Measurements from ENCODE around the gene CABYR. TPM values are rescaled to one million over a fixed set of nuclear protein-coding genes. Genes with fewer than 3 reads are reported as not detected.

The CABYR gene
- total RNA-seq, 4 donors from 2014 or later, result 1.3 to 3.3 (median 2.5) TPM

DNA sequence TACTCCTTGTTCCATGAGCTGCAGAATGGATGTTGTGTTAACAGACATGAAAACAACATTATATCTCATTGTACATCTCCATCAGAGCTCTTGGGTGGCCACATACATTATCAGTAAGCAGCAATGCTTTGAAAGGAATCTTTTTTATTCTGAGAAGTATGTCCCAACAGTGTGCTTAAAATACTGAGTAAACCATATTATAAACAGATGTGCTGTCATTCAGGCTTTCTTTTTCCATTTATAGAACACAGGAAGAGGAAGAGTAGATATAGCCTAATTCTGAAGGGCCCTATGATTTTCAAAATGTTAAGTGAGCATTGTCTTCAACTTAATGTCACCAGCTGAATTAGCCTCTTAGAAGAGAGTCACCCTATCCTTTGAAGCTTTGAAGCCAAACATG lies 44.3 kb upstream of the CABYR start:
- peaks cover 0 to under 1% (median under 1%) of the 10 kb centered on the region in 4 donors for H3K4me1 ChIP-seq
- no peak overlapping the region for H3K27ac ChIP-seq (replicated peaks in 1 of 4)
- peaks cover 0 to 21% (median 3%) of the 10 kb centered on the region in 4 donors for H3K36me3 ChIP-seq
- intact Hi-C loops (cut with DNase I), result no loop called here
- TF ChIP-seq POLR2A (IDR thresholded peaks at IDR 0.05; ENCODE audit: low read depth) (no peak), POLR2AphosphoS5 (IDR thresholded peaks at IDR 0.05) (no peak), EP300 (IDR thresholded peaks at IDR 0.05) (no peak)
- TF ChIP-seq, protein P1, sequence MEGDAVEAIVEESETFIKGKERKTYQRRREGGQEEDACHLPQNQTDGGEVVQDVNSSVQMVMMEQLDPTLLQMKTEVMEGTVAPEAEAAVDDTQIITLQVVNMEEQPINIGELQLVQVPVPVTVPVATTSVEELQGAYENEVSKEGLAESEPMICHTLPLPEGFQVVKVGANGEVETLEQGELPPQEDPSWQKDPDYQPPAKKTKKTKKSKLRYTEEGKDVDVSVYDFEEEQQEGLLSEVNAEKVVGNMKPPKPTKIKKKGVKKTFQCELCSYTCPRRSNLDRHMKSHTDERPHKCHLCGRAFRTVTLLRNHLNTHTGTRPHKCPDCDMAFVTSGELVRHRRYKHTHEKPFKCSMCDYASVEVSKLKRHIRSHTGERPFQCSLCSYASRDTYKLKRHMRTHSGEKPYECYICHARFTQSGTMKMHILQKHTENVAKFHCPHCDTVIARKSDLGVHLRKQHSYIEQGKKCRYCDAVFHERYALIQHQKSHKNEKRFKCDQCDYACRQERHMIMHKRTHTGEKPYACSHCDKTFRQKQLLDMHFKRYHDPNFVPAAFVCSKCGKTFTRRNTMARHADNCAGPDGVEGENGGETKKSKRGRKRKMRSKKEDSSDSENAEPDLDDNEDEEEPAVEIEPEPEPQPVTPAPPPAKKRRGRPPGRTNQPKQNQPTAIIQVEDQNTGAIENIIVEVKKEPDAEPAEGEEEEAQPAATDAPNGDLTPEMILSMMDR (IDR thresholded peaks at IDR 0.05), result no peak
- no peaks in the 10 kb centered on the region for H3K27me3 ChIP-seq
- peaks cover 0 to 9% (median 3%) of the 10 kb centered on the region in 4 donors for H3K9me3 ChIP-seq
- H3K4me3 ChIP-seq, result no peak overlapping the region
- DNase-seq (ENCODE audit: extremely low spot score), result peak; percentile 5

DNA sequence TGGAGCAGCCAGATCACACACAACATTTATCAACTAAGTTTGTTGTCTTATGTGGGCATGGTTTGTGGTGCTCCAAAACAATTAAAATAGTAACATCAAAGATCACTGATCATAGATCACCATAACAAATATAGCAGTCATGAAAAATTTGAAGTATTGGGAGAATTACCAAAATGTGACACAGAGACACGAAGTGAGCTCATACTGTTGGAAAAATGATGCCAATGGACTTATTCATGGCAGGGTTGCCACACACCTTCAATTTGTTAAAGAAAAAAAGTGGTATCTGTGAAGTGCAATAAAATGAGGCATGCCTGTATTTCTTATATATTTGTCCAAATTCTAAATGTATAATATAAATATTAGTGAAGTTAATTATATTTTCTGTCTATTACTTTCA lies 42.9 kb upstream of the CABYR start:
- 100% methylated on average over 1 of the region's 1 CpG for WGBS
- no peak for DNase-seq (ENCODE audit: extremely low spot score)
- H3K27ac ChIP-seq (replicated peaks in 1 of 4), result no peak overlapping the region
- H3K27me3 ChIP-seq, result no peaks in the 10 kb centered on the region
- peaks cover 0 to 9% (median 3%) of the 10 kb centered on the region in 4 donors for H3K9me3 ChIP-seq
- peaks cover 0 to 21% (median 3%) of the 10 kb centered on the region in 4 donors for H3K36me3 ChIP-seq
- H3K4me3 ChIP-seq, result no peak overlapping the region
- intact Hi-C loops (cut with DNase I), result no loop called here
- H3K4me1 ChIP-seq, result no peaks in the 10 kb centered on the region
- TF ChIP-seq, protein P1 (IDR thresholded peaks at IDR 0.05), result no peak
- no peak for TF ChIP-seq POLR2AphosphoS5 (IDR thresholded peaks at IDR 0.05)
- TF ChIP-seq EP300 (IDR thresholded peaks at IDR 0.05), result no peak
- no peak for TF ChIP-seq POLR2A (IDR thresholded peaks at IDR 0.05; ENCODE audit: low read depth)

DNA sequence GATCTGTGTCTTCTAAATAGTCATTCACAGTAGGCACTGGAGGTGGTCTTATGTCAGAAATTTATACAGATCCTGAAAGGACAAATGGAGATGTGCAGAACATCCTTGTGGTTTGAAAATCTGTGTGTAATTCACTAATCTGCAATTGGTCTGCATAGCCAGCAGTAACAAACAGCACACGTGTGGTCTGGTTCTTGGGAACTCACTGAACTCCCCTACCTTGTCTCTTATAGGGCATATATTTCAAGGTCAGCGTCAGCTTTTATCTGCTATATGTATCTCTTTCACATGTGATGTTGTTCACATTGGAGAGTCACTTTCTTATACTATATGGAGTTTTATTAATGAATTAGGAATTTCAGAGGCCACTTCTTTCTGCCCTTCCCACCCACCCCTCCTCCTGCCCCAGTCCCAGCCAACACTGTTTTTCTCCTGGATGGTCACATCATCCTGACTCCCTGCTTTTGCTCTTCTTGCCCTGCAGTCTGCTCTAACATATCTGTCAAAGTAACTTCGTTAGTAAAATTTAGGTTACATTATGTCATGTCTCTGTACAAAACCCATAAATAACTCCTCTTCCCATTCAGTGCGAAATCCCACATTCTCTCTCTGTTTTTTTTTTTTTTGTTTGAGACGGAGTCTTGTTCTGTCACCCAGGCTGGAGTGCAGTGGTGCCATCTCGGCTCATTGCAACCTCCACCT lies 35.4 kb upstream of the CABYR start:
- H3K36me3 ChIP-seq, result peaks cover 0 to 12% (median 0%) of the 10 kb centered on the region in 4 donors
- no peak overlapping the region for H3K4me3 ChIP-seq
- no peak overlapping the region for H3K27ac ChIP-seq (replicated peaks in 1 of 4)
- peak; percentile 10 for DNase-seq (ENCODE audit: extremely low spot score)
- H3K27me3 ChIP-seq, result no peaks in the 10 kb centered on the region
- H3K4me1 ChIP-seq, result no peaks in the 10 kb centered on the region
- intact Hi-C loops (cut with DNase I), result no loop called here
- 69% methylated on average over 6 of the region's 6 CpGs for WGBS
- no peaks in the 10 kb centered on the region for H3K9me3 ChIP-seq
- TF ChIP-seq POLR2AphosphoS5 (IDR thresholded peaks at IDR 0.05) (no peak), POLR2A (IDR thresholded peaks at IDR 0.05; ENCODE audit: low read depth) (no peak)

DNA sequence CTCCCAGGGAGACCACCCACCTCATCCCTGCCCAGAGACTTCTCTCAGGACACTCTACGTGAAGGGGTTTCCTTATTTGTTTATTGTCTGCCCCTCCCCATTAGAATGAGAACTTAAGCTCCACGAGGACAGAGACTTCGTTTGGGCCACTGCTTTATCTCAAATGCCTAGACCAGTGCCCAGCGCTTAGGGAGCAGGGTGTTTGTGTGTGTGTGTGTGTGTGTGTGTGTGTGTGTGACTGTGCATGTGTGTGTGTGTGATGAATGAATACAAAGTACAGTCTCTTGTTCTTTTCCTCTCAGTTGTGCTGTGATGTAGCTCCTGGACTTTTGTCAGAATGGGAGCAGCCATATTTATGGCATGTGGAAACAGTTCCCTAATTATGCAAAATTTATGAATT lies 34.4 kb upstream of the CABYR start:
- H3K4me1 ChIP-seq, result no peaks in the 10 kb centered on the region
- H3K4me3 ChIP-seq, result no peak overlapping the region
- no peak overlapping the region for H3K27ac ChIP-seq (replicated peaks in 1 of 4)
- no peak for TF ChIP-seq POLR2AphosphoS5 (IDR thresholded peaks at IDR 0.05)
- no peak for TF ChIP-seq EP300 (IDR thresholded peaks at IDR 0.05)
- no peak for TF ChIP-seq POLR2A (IDR thresholded peaks at IDR 0.05; ENCODE audit: low read depth)
- TF ChIP-seq, protein P1 (IDR thresholded peaks at IDR 0.05), result no peak
- 92% methylated on average over 4 of the region's 4 CpGs for WGBS
- H3K27me3 ChIP-seq, result no peaks in the 10 kb centered on the region
- peak; percentile 62 for DNase-seq (ENCODE audit: extremely low spot score)
- no peaks in the 10 kb centered on the region for H3K9me3 ChIP-seq
- intact Hi-C loops (cut with DNase I), result no loop called here
- H3K36me3 ChIP-seq, result peaks cover 0 to 12% (median 0%) of the 10 kb centered on the region in 4 donors

- Histone ChIP-seq H3K27me3 (no peaks in the 10 kb centered on the region), H3K4me1 (no peaks in the 10 kb centered on the region), H3K36me3 (peaks cover 0 to 7% (median 3%) of the 10 kb centered on the region in 4 donors), H3K4me3 (no peak overlapping the region), H3K27ac (replicated peaks in 1 of 4) (no peak overlapping the region), H3K9me3 (no peaks in the 10 kb centered on the region)
- TF ChIP-seq, protein P1 (IDR thresholded peaks at IDR 0.05), result no peak
- TF ChIP-seq EP300 (IDR thresholded peaks at IDR 0.05) (no peak), POLR2A (IDR thresholded peaks at IDR 0.05; ENCODE audit: low read depth) (no peak), POLR2AphosphoS5 (IDR thresholded peaks at IDR 0.05) (no peak)
- intact Hi-C loops (cut with DNase I), result no loop called here
- WGBS, result 97% methylated on average over 1 of the region's 1 CpG
- DNase-seq (ENCODE audit: extremely low spot score), result no peak
Measured at GRCh38 chr18:24108641-24109040, 30.2 kb upstream of the CABYR start.
